RPMI8226 (cell line): Measurements from ENCODE around the gene ARSJ.
"Not testable (repeated sequence)": the region's sequence is repeated elsewhere in the genome, so short reads cannot be mapped to it uniquely, and the experiment has no call there.

Source experiments
- DNase-seq: peaks from one replicate; pipeline ENCODE4 v3.0.0-alpha.2; 2015

The ARSJ gene

GRCh38 chr4:113955411-113955810 lies 24.0 kb downstream of the ARSJ start:
- DNase-seq: no peak

- DNase-seq: no peak
Observed at GRCh38 chr4:113953888-113954287, 25.6 kb downstream of the ARSJ start.

DNA sequence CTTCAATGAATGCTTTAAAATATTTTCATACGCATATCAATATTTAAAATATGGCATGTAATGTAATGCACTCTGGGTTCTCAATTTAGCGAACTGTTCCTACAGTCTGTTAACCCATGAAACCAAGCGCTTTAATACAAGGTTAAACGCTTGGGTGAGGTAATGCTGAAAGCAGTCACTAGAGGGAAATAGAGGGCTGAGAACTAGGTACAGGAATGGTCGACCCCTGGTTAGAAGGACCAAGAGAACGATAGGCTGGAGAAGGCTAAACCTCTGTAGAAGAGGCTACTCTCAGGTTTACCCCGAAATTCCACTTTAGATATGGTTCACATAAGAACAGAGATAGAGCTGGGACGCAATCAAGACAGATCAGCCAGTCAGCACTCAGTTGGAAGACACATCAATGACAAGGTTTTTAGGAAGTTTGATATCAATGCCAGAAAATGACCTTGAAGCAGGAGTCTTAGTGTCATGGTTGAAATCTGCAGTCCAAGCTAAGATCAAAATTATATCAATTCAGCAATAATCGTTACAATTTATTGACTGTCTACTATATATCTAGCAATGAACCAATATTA lies 26.9 kb downstream of the ARSJ start:
- DNase-seq: peak; percentile 8

DNA sequence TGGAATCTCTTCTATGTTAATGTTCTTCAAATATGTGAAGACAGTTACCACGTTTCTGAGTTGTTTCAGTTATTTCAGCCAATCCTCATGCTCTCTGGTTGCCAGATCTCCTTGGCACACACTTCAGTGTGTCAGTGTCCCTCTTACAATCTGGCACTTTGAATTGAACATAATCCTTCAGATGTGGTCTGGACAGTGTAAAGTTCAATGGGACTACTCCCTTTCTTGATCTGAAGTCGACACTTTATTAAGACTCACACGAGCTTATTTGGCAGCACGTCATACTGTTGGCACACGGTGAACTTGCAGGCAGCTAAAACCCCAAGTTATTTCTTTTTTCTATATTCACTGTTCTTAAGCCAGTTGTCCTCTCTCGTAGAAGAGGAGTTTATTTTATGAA lies 28.2 kb downstream of the ARSJ start:
- no peak for DNase-seq

- no peak for DNase-seq
Observed at GRCh38 chr4:113950207-113950606, 29.2 kb downstream of the ARSJ start.

DNA sequence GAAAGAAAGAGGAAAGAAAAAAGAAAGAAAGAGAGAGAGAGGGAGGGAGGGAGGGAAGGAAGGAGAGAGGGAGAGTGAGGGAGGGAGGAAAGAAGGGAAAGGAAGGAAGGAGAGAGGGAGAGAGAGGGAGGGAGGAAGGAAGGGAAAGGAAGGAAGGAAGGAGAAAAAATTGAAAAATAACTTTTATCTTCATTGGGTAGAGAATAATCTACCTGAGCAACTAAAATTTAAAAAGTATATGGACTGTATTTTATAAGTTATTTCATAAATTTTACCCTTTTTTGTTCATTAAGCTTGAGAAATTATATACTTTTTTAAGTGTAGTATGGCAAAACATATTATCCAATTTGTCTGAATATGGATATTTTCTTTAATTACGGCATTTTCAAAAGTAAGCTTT lies 32.0 kb downstream of the ARSJ start:
- DNase-seq: no peak

- DNase-seq: no peak
Observed at GRCh38 chr4:113945906-113946305, 33.5 kb downstream of the ARSJ start.

GRCh38 chr4:113943863-113944262 lies 35.6 kb downstream of the ARSJ start:
- DNase-seq: no peak

GRCh38 chr4:113943085-113943484 lies 36.4 kb downstream of the ARSJ start:
- no peak for DNase-seq

DNA sequence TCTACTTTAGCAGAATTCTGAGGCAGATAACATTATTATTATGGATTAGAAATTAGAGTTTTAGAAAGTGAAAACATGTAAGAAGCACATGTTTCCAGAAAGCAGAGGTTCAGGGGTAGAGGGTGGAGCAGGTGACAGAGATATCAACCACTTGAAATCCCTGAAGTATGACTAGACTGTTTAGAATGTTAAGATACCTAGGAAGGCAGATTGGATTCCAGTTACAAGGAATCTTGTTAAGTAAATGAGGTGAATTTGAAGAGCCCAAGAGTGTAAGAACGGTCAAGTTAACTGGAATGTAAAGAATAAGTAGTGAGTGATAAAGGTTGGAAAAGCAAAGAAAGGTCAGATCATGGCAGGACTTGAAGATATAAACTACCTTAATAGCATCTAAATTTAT lies 37.6 kb downstream of the ARSJ start:
- no peak for DNase-seq

- DNase-seq: not testable (repeated sequence)
Observed at GRCh38 chr4:113940103-113940502, 39.3 kb downstream of the ARSJ start.

- no peak for DNase-seq
Observed at GRCh38 chr4:113935190-113935589, 44.3 kb downstream of the ARSJ start.

DNA sequence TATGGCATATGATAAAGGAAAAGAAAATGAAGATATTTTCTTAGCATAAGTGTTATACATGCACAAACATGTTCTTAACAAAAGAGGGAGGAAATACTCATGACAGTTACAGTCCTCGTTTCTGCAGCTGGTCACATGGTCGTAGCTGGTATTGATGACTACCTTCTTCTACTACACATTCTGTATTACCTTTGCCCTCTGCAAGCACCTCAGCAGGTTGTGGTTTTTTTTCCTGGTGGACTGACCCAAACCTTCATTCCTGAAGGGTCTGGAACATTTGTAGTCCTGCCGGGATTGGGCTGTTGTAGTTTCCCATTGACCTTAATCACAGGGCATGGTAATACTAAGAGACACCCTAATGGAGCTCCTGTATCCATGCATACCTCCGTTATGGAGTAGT lies 54.7 kb downstream of the ARSJ start:
- not testable (repeated sequence) for DNase-seq

GRCh38 chr4:113921089-113921794 lies 58.2 kb downstream of the ARSJ start:
- DNase-seq: no peak

GRCh38 chr4:113919611-113920010 lies 59.8 kb downstream of the ARSJ start:
- DNase-seq: no peak

- DNase-seq: no peak
Observed at GRCh38 chr4:113919145-113919544, 60.3 kb downstream of the ARSJ start.

- no peak for DNase-seq
Observed at GRCh38 chr4:113908829-113909228, 70.6 kb downstream of the ARSJ start.

DNA sequence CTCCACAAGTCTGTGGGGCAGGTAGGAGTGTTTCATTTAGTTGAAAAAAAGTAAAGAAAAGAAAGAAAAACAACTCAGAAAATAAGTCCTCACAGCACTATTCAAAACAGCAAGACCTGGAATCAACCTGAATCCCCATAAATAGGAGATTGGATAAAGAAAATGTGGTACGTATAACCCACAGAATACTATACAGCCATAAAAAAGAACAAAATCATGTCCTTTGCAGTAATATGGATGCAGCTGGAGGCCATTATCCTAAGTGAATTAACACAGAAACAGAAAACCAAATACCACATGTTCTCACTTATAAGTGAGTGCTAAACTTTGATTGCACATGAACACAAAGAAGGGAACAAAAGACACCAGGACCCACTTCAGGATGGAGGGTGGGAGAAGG lies 71.9 kb downstream of the ARSJ start:
- DNase-seq: no peak

DNA sequence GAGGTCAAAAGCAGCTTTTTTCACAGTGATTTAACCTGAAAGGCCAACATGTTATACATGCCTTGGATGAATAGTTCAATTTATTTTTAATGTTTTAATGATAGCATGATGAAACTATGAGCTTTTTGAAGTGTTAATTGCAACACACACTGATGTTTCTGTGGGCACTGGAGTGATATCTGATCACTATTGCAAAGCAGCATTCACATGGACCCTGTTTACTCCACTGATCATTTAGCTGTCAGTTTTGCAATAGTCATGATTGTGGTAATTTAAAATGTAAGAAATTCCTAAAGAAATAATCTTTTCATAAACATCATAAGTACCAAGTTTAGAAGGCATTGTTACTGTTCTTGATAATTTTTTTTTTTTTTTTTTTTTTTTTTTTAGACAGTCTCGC lies 74.1 kb downstream of the ARSJ start:
- no peak for DNase-seq

DNA sequence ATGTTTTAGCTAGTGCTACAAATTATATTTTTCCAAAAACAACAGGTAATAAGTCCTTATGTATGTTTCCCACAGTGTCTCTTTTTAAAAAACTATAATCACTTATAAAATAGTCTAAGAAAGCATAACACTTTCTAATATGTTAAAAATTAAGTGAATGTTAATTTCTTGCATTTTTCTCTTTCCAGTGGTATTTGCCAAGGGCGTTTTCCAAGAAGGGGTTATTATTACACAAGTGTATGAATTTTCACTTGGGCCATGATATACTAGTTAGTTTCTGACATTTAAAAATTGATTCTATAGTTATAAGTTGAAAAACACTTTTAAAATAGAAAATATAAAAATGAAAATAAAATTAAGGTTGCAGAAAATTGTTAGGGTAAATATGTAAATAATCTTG lies 74.6 kb downstream of the ARSJ start:
- no peak for DNase-seq

DNA sequence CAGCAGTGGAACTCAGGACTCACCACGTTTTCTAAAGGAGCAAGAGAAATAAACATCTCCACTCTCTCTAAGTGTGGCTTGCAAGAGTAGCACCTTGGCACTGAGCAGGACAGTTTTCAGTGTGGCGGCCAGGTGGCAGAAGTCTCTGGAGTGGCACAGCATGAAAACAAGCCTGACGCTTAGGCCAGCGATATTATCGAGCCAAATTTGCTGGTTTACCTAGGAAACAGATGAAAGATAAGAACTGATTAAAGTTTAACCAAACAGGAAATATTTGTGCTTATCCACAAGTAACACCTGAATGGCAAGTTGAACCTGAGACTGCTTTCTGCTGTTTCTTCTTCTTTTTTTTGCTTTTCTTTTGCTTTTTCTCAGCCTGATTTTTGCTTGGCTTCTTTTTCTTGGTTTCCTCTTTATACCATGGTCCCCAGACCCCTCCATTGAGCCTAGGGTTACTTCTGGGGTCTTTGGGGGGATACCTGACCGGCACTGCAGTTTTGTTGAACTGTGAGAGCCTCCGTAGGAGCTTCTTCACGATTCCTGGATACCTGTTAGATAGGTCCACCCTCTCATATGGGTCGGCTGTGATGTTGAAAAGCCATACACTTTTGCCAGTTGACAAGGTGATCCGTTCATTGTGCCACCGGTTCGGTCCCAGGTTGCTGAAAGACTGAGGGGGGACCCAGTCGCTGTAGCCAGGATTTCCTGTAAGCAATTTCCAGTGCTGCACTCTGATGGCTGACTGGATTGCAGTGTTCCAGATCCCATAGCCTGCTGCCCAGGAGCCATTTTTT lies 77.3 kb downstream of the ARSJ start:
- DNase-seq: peak; percentile 16

DNA sequence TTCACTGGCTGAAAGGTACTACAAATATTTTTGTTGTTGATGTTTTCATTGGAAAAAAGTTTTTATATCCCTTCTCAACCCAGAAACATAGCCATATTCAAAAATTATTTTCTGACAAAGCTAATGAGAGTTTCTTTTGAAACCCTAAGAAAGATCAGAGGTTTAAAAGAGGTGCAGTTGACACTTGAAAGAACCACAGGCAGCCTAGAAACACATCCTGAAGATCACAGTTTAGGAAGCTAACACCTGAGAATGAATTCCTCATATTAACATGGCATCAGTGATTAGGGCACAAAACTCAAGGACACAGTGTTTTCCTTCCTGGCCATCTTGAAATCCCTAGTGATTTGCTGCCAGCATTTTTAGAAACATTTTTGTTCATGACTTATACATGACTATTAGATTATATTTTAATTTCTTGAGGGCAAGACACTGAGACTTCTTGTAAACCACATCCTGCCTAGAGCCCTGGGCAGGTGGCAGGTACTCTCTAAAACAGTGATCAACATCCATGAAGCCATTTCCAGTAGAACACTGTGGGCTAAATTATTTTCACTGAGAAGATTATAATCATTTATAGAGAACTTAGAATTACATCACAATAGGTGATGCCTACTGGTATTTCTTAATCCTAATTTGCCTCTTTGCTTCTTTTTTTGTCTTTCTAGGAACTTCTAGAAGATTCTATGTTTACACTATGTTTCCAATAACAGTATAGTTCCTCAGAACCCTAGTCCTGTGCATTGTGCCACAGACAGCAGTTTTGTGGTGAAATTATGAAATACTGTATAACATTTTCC lies 80.0 kb downstream of the ARSJ start:
- DNase-seq: no peak

GRCh38 chr4:113893546-113893945 lies 85.9 kb downstream of the ARSJ start:
- DNase-seq: no peak
